Measurements from ENCODE around the gene RNF25.

Gene RNF25

GRCh38 chr2:218645126-218645525 lies 26.7 kb downstream of the RNF25 start:
- Mint-ChIP-seq H3K4me1 (peaks cover 3% of the 10 kb centered on the region), H3K4me3 (no peak overlapping the region), H3K27me3 (ENCODE audit: low read depth) (no peaks in the 10 kb centered on the region), H3K36me3 (ENCODE audit: low read depth) (peaks cover 50% of the 10 kb centered on the region), H3K9me3 (no peaks in the 10 kb centered on the region), H3K27ac (peak overlapping the region; percentile 47 to 94 (median 72))
- TF ChIP-seq CTCF (IDR thresholded peaks at IDR 0.05; ENCODE audit: unreplicated experiment in 3 of 3) = no peak

GRCh38 chr2:218644721-218645120 lies 27.1 kb downstream of the RNF25 start:
- Mint-ChIP-seq H3K4me3 (no peak overlapping the region), H3K4me1 (peaks cover 3% of the 10 kb centered on the region), H3K27me3 (ENCODE audit: low read depth) (no peaks in the 10 kb centered on the region), H3K27ac (peak overlapping the region; percentile 47 to 94 (median 72)), H3K9me3 (no peaks in the 10 kb centered on the region), H3K36me3 (ENCODE audit: low read depth) (peaks cover 49% of the 10 kb centered on the region)
- TF ChIP-seq CTCF (IDR thresholded peaks at IDR 0.05; ENCODE audit: unreplicated experiment in 3 of 3) = no peak

- Mint-ChIP-seq H3K4me1 (peaks cover 3% of the 10 kb centered on the region), H3K27ac (peak overlapping the region in 1 of 3 experiments; percentile 63), H3K36me3 (ENCODE audit: low read depth) (peaks cover 56% of the 10 kb centered on the region), H3K4me3 (no peak overlapping the region), H3K27me3 (ENCODE audit: low read depth) (no peaks in the 10 kb centered on the region), H3K9me3 (no peaks in the 10 kb centered on the region)
- TF ChIP-seq CTCF (IDR thresholded peaks at IDR 0.05; ENCODE audit: unreplicated experiment in 3 of 3) = no peak
These were observed 28.0 kb downstream of the RNF25 start for GRCh38 chr2:218643751-218644310.

GRCh38 chr2:218642786-218643185 lies 29.0 kb downstream of the RNF25 start:
- TF ChIP-seq CTCF (IDR thresholded peaks at IDR 0.05; ENCODE audit: unreplicated experiment in 3 of 3) = no peak
- H3K4me1 Mint-ChIP-seq = peaks cover 3% of the 10 kb centered on the region
- H3K36me3 Mint-ChIP-seq (ENCODE audit: low read depth) = peaks cover 57% of the 10 kb centered on the region
- H3K27me3 Mint-ChIP-seq (ENCODE audit: low read depth) = no peaks in the 10 kb centered on the region
- no peaks in the 10 kb centered on the region for H3K9me3 Mint-ChIP-seq
- H3K4me3 Mint-ChIP-seq = no peak overlapping the region
- H3K27ac Mint-ChIP-seq = no peak overlapping the region

- Mint-ChIP-seq H3K4me3 (no peak overlapping the region), H3K27me3 (ENCODE audit: low read depth) (no peaks in the 10 kb centered on the region), H3K4me1 (peaks cover 3% of the 10 kb centered on the region), H3K9me3 (no peaks in the 10 kb centered on the region), H3K27ac (no peak overlapping the region), H3K36me3 (ENCODE audit: low read depth) (peaks cover 57% of the 10 kb centered on the region)
- no peak for TF ChIP-seq CTCF (IDR thresholded peaks at IDR 0.05; ENCODE audit: unreplicated experiment in 3 of 3)
These were observed 29.6 kb downstream of the RNF25 start for GRCh38 chr2:218642121-218642656.

GRCh38 chr2:218638372-218638771 lies 33.4 kb downstream of the RNF25 start:
- peaks cover 65% of the 10 kb centered on the region for H3K36me3 Mint-ChIP-seq (ENCODE audit: low read depth)
- H3K4me3 Mint-ChIP-seq = no peak overlapping the region
- no peaks in the 10 kb centered on the region for H3K4me1 Mint-ChIP-seq
- H3K9me3 Mint-ChIP-seq = no peaks in the 10 kb centered on the region
- no peaks in the 10 kb centered on the region for H3K27me3 Mint-ChIP-seq (ENCODE audit: low read depth)
- no peak for TF ChIP-seq CTCF (IDR thresholded peaks at IDR 0.05; ENCODE audit: unreplicated experiment in 3 of 3)
- H3K27ac Mint-ChIP-seq = no peak overlapping the region
